Brain microvascular endothelial cell (primary cell): ENCODE results near the gene TMTC3.

ENCODE experiments used
- DNase-seq: peaks from one replicate; pipeline ENCODE4 v3.0.0-alpha.2; 2020
- H3K27ac ChIP-seq: fragments of 250-450 bp; sonication (Bioruptor Pico); 2 replicates; pipeline ENCODE4 v1.5.1; 2020; ENCODE audit warnings: mild to moderate bottlenecking, moderate library complexity
- H3K27me3 ChIP-seq: fragments of 250-450 bp; sonication (Bioruptor Pico); replicated peaks from 2 replicates; pipeline ENCODE4 v1.5.1; 2020; ENCODE audit warnings: mild to moderate bottlenecking
- H3K36me3 ChIP-seq: fragments of 250-450 bp; sonication (Bioruptor Pico); replicated peaks from 2 replicates; pipeline ENCODE4 v1.5.1; 2020; ENCODE audit warnings: mild to moderate bottlenecking
- H3K4me3 ChIP-seq: 2 replicates; pipeline ENCODE4 v1.5.1; 2011; ENCODE audit warnings: low read depth, mild to moderate bottlenecking, control low read depth, low read length, moderate library complexity
- CTCF ChIP-seq: IDR thresholded peaks from 2 replicates; pipeline ENCODE4 v1.5.1; 2011; ENCODE audit warnings: low read depth, mild to moderate bottlenecking, moderate library complexity, low read length, control low read depth, inconsistent platforms; ENCODE audit errors: missing control alignments
- in situ Hi-C: cut with HindIII; loops from 2 replicates; pipeline ENCODE4 v1.10.0; 2017; ENCODE audit warnings: low sequenced_read_pairs, low pct_ligation_motif_present

The TMTC3 gene

GRCh38 chr12:88228720-88229119, 86.6 kb downstream of the TMTC3 start:
- in situ Hi-C loops = no loop called here
- Histone ChIP-seq H3K27ac (no peak overlapping the region), H3K4me3 (no peak overlapping the region), H3K27me3 (no peaks in the 10 kb centered on the region), H3K36me3 (no peaks in the 10 kb centered on the region)
- DNase-seq = no peak
- TF ChIP-seq CTCF = no peak

DNA sequence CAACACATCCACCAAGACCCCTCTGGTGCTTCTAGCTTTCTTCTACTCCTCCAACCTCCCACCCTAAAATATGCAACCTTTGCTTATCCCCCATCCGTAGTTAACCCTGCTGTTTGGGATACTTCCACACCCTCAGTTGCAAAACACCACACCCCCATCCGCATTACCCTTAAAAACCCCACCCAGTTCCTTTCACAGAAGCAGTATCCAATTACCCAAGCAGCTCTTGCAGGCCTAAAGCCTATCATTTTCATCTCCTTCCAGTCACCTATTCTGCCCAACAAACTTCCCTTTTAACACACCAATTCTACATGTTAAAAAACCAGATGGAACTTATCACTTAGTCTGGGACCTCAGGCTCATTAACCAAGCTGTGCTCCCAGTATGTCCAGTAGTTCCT, 88.2 kb downstream of the TMTC3 start:
- DNase-seq = no peak
- in situ Hi-C loops = no loop called here
- H3K4me3 ChIP-seq = no peak overlapping the region
- H3K27ac ChIP-seq = no peak overlapping the region
- no peaks in the 10 kb centered on the region for H3K27me3 ChIP-seq
- TF ChIP-seq CTCF = no peak
- no peaks in the 10 kb centered on the region for H3K36me3 ChIP-seq

GRCh38 chr12:88235183-88235833, 93.2 kb downstream of the TMTC3 start:
- no peaks in the 10 kb centered on the region for H3K36me3 ChIP-seq
- H3K27me3 ChIP-seq = no peaks in the 10 kb centered on the region
- in situ Hi-C loops = no loop called here
- no peak overlapping the region for H3K27ac ChIP-seq
- no peak for TF ChIP-seq CTCF
- H3K4me3 ChIP-seq = no peak overlapping the region
- DNase-seq = no peak

- in situ Hi-C loops = no loop called here
- Histone ChIP-seq H3K27ac (peak overlapping the region; percentile 28), H3K4me3 (no peak overlapping the region), H3K27me3 (no peaks in the 10 kb centered on the region), H3K36me3 (no peaks in the 10 kb centered on the region)
- TF ChIP-seq CTCF = no peak
- DNase-seq = peak; percentile 75
Measured at GRCh38 chr12:88237954-88238353, 95.8 kb downstream of the TMTC3 start.

DNA sequence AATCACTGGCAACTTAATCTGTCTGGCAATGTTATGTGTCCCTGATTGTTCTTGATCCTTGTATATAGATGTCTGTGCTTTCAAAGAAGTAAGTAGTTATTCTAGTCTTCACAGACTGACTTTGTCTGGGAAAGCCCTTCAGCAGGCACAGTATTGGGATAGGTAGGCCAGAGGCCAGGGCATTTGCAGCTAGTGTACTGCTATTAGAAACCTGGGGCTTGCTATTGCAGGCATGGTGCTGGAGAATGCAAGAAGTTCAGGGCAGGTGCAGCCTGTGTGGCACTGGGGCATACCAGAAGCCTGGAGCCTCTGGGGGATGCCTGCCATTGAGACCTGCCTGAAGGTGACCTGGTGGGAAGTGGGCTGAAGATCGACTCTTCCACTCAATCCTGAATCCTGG, 96.3 kb downstream of the TMTC3 start:
- in situ Hi-C loops = no loop called here
- Histone ChIP-seq H3K27me3 (no peaks in the 10 kb centered on the region), H3K36me3 (no peaks in the 10 kb centered on the region), H3K4me3 (no peak overlapping the region), H3K27ac (peak overlapping the region; percentile 28)
- TF ChIP-seq CTCF = no peak
- no peak for DNase-seq

DNA sequence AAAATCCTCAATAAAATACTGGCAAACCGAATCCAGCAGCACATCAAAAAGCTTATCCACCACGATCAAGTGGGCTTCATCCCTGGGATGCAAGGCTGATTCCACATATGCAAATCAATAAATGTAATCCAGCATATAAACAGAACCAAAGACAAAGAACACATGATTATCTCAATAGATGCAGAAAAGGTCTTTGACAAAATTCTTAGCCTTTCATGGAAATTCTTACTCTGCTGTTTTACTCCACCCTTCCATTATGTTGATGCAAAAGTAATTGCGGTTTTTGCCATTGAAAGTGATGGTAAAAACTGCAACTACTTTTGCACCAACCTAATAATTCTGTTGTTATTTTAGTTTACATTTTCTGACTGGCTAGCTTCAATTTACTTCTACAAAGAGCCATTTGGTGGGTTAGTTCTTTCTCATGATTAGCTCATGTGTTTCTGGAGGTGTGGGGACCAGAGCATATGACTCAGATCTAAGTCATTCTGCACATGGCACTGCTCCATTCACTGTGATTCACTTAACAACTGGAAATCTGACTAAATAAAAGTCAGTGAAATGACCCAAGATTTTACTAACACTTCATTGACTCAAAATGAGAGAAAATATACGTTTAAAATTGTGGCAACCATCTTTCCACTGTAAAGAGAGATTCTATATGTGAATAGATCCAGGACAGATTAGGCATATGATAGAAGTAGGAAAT, 99.9 kb downstream of the TMTC3 start:
- peak overlapping the region; percentile 85 for H3K27ac ChIP-seq

More for the DNA sequence above, 99.9 kb downstream of the TMTC3 start:
- no peak for TF ChIP-seq CTCF
- Histone ChIP-seq H3K4me3 (no peak overlapping the region), H3K27me3 (no peaks in the 10 kb centered on the region), H3K36me3 (no peaks in the 10 kb centered on the region)
- in situ Hi-C loops = no loop called here
- peak; percentile 97 for DNase-seq
